Activated T-helper 2 cell treated with anti-CD3 and anti-CD28 coated beads, Interferon-gamma antibody, Interleukin-2, Interleukin-4, amounts not matched to agents 10 μg/mL and 5 μg/mL and 100 μg/mL, durations not matched to agents 14 hours and 24 hours and 36 hours (primary cell): ENCODE measurements around the gene MBNL1. TPM values are rescaled to one million over a fixed set of nuclear protein-coding genes. Genes with fewer than 3 reads are reported as not detected.
"Not testable (repeated sequence)": the region's sequence is repeated elsewhere in the genome, so short reads cannot be mapped to it uniquely, and the experiment has no call there.

Source experiments
- DNase-seq: peaks from one replicate; pipeline ENCODE4 v3.0.0; 2021; ENCODE audit warnings: low spot score
- H3K27ac Mint-ChIP-seq: one replicate; pipeline ENCODE4 v1.8.0; 2021; ENCODE audit warnings: mixed read lengths
- H3K27me3 Mint-ChIP-seq: one replicate; pipeline ENCODE4 v1.8.0; 2021; ENCODE audit warnings: low read depth, mixed read lengths
- H3K36me3 Mint-ChIP-seq: one replicate; pipeline ENCODE4 v1.8.0; 2021; ENCODE audit warnings: low read depth, mixed read lengths
- H3K4me1 Mint-ChIP-seq: one replicate; pipeline ENCODE4 v1.8.0; 2021; ENCODE audit warnings: low read depth, mixed read lengths
- H3K4me3 Mint-ChIP-seq: one replicate; pipeline ENCODE4 v1.8.0; 2021; ENCODE audit warnings: low read depth, mild to moderate bottlenecking, moderate library complexity, mixed read lengths
- H3K9me3 Mint-ChIP-seq: one replicate; pipeline ENCODE4 v1.8.0; 2021; ENCODE audit warnings: mixed read lengths
- intact Hi-C: fragments of 100-400 bp; cut with micrococcal nuclease; formaldehyde crosslinking; loops from one replicate; pipeline ENCODE4 v1.15.1; 2023
- total RNA-seq: library from RNA; stranded (reverse); gene quantifications from 2 replicates; pipeline ENCODE4 v1.2.3, GENCODE V29; 2022

MBNL1 gene
- total RNA-seq, 1 donor from 2014 or later: 230 TPM

DNA sequence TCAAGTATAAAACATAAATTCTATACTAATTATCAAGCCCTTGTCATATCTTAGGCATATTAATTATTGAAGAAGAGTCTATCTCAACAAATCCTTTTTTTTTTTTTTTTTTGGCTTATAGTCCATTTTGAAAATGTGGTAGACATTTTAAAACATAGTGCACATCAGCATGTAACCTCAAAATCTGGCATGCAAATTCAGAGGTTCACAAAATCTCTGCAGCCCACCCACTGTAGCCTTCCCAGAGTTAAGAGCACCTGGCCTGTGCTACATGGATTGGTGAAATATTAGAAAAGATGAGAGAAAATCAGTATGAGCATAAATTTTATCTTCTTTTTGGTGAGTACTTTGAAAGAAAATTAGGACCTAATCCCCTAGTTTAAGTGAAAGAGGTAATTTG lies 84.8 kb downstream of the MBNL1 start:
- H3K4me1 Mint-ChIP-seq: peaks cover 46% of the 10 kb centered on the region
- no peak overlapping the region for H3K27ac Mint-ChIP-seq
- H3K27me3 Mint-ChIP-seq: no peaks in the 10 kb centered on the region
- intact Hi-C loops: no loop called here
- H3K36me3 Mint-ChIP-seq: peaks cover 38% of the 10 kb centered on the region
- no peaks in the 10 kb centered on the region for H3K9me3 Mint-ChIP-seq
- H3K4me3 Mint-ChIP-seq: no peak overlapping the region
- no peak for DNase-seq

DNA sequence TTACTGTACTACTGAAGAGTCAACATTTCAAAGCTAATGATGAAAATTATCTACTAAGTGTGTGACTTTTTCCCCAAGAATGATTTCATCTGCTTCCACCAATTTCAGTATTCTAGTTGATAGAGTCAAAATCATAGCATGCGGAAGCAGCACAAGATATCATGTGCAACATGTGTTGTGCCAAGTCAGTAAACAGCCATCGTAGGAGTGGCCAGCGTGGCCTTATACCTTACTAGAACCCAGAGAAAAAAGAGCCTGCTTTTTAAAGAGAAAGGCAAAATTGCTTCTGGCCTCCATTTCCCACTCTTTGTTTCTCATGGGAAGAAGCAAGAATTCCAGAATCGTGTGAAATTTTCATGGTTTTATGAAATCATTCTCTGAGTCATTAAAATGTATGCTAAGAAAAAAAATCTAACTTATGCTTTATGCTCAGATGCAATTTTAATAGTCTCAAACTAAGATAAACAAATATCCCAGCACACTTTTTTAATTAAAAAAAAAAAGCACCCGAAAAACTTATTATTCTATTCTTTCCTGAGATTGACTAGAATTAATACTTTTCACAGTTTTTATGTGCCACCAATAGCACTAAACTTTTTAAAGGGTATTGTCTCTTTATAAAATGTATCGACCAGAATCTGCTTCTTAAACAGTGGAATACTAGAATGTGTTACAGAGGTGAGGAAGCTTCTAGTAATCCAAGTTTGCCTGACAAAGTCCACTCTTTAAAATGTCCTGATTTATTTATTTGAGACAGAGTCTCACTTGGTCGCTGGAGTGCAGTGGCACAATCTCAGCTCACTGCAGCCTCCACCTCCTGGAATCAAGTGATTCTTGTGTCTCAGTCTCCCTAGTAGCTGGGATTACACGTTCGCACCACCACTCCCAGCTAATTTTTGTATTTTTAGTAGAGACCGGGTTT lies 87.3 kb downstream of the MBNL1 start:
- intact Hi-C loops: loop anchor here (5.0 kb wide), 2 partner anchors 34 to 46 kb away; no protein-coding TSS in a partner anchor
- peaks cover 55% of the 10 kb centered on the region for H3K4me1 Mint-ChIP-seq

DNA sequence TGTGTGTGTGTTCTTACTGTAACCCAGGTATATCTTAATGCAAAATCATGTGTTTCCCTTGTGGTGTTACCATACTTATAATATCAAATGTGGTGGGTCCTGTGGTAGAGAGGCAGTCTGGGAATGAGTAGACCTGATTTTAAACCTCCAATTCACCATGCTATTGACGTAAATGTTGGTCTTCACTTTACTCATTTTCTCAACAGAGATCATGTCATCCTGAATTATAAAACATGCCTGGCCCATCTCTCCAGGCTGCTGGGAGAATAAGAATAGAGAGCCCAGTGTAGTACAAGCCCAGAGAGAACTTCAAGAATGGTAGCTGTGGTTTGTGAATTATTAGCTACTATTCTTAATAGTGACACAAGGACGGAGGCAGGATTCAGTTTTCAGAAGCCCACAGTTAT lies 88.1 kb downstream of the MBNL1 start:
- H3K27me3 Mint-ChIP-seq: no peaks in the 10 kb centered on the region
- H3K36me3 Mint-ChIP-seq: peaks cover 52% of the 10 kb centered on the region
- no peak for DNase-seq

More for the DNA sequence above, 87.3 kb downstream of the MBNL1 start:
- no peak overlapping the region for H3K4me3 Mint-ChIP-seq
- H3K9me3 Mint-ChIP-seq: no peaks in the 10 kb centered on the region
- peaks cover 49% of the 10 kb centered on the region for H3K36me3 Mint-ChIP-seq
- no peak overlapping the region for H3K27ac Mint-ChIP-seq
- no peak for DNase-seq
- no peaks in the 10 kb centered on the region for H3K27me3 Mint-ChIP-seq

DNA sequence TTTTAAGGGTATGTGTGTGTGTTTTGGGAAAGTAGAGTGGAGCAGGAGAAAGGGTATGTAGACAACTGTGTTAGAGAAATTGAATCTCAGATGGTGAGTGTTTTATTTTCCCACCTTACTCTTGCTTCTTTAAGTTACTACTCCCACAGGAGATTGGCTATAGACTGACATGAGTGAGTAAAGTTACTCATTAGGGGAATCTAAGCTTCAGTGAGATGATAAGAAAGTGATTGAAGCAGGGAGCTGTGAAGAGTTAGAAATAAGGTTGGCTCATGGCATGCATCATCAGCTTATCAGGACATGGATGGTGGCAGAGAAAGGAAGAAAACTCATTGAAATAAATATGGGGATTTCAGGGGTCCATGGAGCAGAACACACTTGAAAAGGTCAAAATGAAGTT lies 88.9 kb downstream of the MBNL1 start:
- Mint-ChIP-seq H3K4me1 (peaks cover 55% of the 10 kb centered on the region), H3K9me3 (no peaks in the 10 kb centered on the region), H3K27ac (peak overlapping the region; percentile 15), H3K27me3 (no peaks in the 10 kb centered on the region), H3K36me3 (peaks cover 55% of the 10 kb centered on the region), H3K4me3 (no peak overlapping the region)
- intact Hi-C loops: loop anchor here (5.0 kb wide), 2 partner anchors 35 to 45 kb away; no protein-coding TSS in a partner anchor
- no peak for DNase-seq

More for the DNA sequence above, 88.1 kb downstream of the MBNL1 start:
- no peak overlapping the region for H3K4me3 Mint-ChIP-seq
- H3K27ac Mint-ChIP-seq: peak overlapping the region; percentile 15
- intact Hi-C loops: loop anchor here (5.0 kb wide), 2 partner anchors 35 to 45 kb away; no protein-coding TSS in a partner anchor
- no peaks in the 10 kb centered on the region for H3K9me3 Mint-ChIP-seq
- H3K4me1 Mint-ChIP-seq: peaks cover 56% of the 10 kb centered on the region

DNA sequence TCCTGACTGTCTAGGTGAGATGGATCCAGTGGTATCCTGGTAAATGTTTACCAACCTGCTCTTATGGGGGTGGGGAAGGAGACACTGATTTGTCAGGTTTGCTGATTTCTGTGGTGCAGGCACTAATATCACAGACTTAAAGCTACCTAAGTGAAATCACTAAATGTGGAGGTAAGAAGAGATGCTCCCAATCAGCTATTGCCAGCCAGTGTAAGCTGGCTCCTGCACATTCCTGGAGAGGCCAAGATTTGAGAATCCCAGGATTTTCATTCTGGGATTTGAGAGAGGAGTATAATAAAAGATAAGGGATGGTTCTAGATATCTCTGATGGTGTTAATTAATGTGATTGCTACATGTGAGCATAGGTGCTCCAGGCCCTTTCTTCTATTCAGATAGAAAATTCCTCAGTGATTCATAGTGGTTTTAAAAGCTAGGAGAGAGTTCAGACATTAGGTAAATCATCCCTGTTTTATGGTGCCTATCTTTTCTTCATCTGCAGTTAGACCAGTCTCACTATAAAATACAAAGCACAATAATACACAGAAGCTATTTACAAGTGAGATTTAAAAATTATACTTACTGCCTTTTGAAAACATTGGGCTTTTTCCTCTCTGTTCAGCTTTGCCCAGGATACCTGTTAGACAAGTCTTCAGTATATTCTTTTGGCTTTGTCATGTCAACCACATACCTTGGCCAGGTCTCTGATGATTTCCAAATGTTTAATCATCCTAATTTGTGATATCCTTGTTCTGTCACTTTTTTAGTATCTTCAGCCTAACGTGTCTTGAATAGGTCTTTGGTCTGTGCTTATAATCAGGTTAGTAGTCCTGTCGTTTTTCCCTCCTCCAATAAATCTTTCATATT lies 90.9 kb downstream of the MBNL1 start:
- Mint-ChIP-seq H3K9me3 (no peaks in the 10 kb centered on the region), H3K4me1 (peaks cover 58% of the 10 kb centered on the region), H3K27ac (peak overlapping the region; percentile 34), H3K4me3 (no peak overlapping the region), H3K36me3 (peaks cover 56% of the 10 kb centered on the region), H3K27me3 (no peaks in the 10 kb centered on the region)
- no peak for DNase-seq
- intact Hi-C loops: loop anchor here (5.0 kb wide), 2 partner anchors 37 to 43 kb away; no protein-coding TSS in a partner anchor

DNA sequence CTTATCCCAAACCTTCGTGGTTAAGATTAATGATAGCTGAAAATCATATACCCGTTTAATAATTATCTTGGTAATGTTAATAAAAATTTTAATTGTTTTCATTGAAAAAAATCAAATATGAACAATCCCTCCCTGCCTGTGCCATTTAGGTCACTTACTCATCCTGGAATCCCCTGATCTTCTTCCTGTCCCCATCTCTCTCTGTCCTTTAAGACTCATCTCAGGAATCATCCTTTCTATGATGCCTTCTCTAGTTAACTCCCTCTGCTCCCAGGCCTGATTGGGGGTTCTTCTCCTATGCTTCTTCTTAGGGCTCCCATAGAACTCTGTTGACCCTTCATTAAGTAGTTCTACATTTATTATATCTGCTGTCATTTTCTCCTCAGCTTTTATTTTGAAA lies 91.6 kb downstream of the MBNL1 start:
- H3K4me3 Mint-ChIP-seq: no peak overlapping the region
- intact Hi-C loops: no loop called here
- peaks cover 59% of the 10 kb centered on the region for H3K36me3 Mint-ChIP-seq
- no peaks in the 10 kb centered on the region for H3K9me3 Mint-ChIP-seq
- H3K27me3 Mint-ChIP-seq: no peaks in the 10 kb centered on the region
- peak overlapping the region; percentile 33 for H3K27ac Mint-ChIP-seq
- peaks cover 56% of the 10 kb centered on the region for H3K4me1 Mint-ChIP-seq
- DNase-seq: no peak

DNA sequence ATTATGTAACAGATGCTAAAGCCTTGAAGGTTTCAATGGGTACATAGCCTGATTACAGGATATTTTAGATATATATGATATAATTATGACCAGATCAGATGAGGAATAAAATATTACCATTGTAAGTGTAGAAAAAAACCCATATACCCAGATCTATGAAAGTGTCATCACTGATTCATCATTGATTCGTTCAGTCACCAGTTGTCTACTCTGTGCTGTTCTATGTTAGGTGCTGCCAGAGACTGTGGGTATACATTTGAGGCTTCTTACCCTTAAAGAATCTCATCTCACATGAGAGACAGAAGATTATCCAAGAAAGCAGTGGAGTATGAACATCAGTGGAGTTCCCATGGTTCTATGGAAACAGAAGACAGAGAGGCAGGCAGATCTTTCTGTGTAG lies 92.2 kb downstream of the MBNL1 start:
- DNase-seq: no peak
- H3K4me1 Mint-ChIP-seq: peaks cover 56% of the 10 kb centered on the region
- intact Hi-C loops: no loop called here
- H3K27me3 Mint-ChIP-seq: no peaks in the 10 kb centered on the region
- H3K9me3 Mint-ChIP-seq: no peaks in the 10 kb centered on the region
- peaks cover 62% of the 10 kb centered on the region for H3K36me3 Mint-ChIP-seq
- H3K4me3 Mint-ChIP-seq: no peak overlapping the region
- peak overlapping the region; percentile 10 for H3K27ac Mint-ChIP-seq

DNA sequence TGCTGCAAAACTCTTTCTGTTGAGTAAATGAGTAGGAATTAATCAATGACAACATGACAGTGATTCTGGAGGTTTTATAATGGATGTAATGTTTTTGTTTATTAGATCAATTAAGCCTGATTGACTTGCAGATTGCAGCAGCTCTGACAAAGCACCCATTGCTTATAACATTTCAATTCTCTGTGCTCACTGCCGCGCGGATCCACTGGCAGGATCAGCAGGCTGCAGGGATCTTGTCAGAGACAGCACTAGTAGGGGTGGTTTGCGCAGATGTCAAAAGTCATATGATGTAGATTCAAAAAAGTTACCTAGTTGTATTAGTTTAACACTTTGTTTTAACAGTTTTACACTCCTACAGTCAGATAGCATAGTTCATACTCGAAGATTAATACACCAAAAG lies 93.4 kb downstream of the MBNL1 start:
- Mint-ChIP-seq H3K36me3 (peaks cover 67% of the 10 kb centered on the region), H3K4me3 (no peak overlapping the region)
- intact Hi-C loops: no loop called here

DNA sequence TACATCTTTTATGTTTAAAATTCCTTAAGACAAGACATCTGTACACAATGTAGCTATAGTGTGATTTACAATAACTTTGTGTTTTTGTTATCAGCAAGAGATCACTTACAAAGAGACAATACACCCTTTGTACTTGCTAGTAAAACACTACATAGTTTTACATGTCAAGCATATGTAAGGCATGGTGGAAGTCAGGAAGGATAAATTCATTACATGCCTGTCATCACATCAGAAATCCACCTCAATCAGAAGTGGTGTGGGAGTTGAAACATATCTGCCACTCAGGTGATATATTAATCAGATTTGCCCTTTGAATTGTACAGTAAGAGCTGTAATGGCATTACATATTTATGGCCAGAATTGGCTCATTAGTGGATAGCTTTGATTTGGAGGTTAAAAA lies 95.5 kb downstream of the MBNL1 start:
- peak overlapping the region; percentile 27 for H3K27ac Mint-ChIP-seq
- H3K27me3 Mint-ChIP-seq: no peaks in the 10 kb centered on the region
- no peak overlapping the region for H3K4me3 Mint-ChIP-seq
- peaks cover 81% of the 10 kb centered on the region for H3K36me3 Mint-ChIP-seq
- H3K4me1 Mint-ChIP-seq: peaks cover 51% of the 10 kb centered on the region
- intact Hi-C loops: no loop called here
- no peak for DNase-seq
- peaks cover 15% of the 10 kb centered on the region for H3K9me3 Mint-ChIP-seq

More for the DNA sequence above, 93.4 kb downstream of the MBNL1 start:
- Mint-ChIP-seq H3K27me3 (no peaks in the 10 kb centered on the region), H3K27ac (no peak overlapping the region), H3K9me3 (peaks cover 6% of the 10 kb centered on the region), H3K4me1 (peaks cover 47% of the 10 kb centered on the region)
- no peak for DNase-seq

DNA sequence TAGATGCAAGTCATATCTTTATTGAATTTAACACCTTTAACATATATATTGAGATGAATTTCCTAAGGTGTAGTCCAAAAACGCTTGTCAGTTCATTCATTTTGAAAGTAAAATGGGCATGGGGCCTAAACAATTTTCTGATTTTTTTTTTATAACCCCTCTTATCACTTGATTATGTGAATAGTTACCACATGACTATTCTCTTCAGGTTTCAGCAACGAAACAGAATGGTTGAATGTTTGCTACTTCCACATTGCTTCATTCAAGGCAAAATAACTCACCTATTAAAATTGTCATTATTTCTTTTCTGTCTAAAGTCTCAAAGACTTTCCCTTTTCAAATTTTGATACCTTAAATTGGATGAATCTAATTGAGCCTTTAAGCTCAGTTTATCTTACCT lies 96.4 kb downstream of the MBNL1 start:
- no peak overlapping the region for H3K27ac Mint-ChIP-seq
- peaks cover 51% of the 10 kb centered on the region for H3K4me1 Mint-ChIP-seq
- H3K9me3 Mint-ChIP-seq: peaks cover 15% of the 10 kb centered on the region
- intact Hi-C loops: no loop called here
- no peak for DNase-seq
- H3K4me3 Mint-ChIP-seq: no peak overlapping the region
- peaks cover 84% of the 10 kb centered on the region for H3K36me3 Mint-ChIP-seq
- H3K27me3 Mint-ChIP-seq: no peaks in the 10 kb centered on the region

DNA sequence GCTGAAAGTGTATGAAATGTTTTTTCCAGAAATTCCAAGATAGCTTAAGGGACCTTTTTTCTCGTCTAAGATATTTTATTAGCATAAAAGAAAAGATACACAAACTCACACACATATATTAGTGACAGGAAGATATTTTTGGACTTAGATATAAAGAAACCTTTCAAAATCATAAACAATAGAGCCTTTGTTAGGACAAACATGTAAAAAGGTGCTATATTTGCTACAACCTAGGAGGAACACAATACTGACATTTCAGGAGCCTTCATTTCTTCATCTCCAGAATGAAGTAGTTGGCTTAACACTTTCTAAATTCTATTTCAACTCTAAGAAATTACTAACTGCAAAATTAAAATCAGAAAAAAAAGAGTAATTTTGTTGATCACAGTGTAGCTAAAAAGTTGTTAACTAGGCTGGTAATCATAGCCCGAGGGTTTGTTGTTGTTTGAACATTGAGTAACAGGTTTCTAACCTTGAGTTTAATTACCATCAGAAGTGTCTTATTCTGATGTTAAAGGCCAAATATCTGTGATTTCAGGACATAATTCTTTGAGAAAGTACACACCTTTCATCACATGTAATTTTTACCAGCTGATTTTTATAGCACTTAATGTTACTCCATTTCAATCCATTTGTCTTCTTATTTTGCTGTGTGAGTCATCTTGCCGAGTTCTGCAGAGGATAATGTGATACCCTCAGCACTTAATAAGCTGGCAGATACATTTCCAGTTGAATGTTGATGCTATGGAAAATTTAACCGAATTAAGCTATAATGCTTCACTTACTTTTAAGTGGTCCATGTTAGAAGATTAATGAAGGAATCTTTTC lies 97.3 kb downstream of the MBNL1 start:
- Mint-ChIP-seq H3K27me3 (no peaks in the 10 kb centered on the region), H3K4me1 (peaks cover 54% of the 10 kb centered on the region), H3K36me3 (peaks cover 87% of the 10 kb centered on the region), H3K27ac (no peak overlapping the region), H3K4me3 (no peak overlapping the region), H3K9me3 (peaks cover 15% of the 10 kb centered on the region)
- no peak for DNase-seq
- intact Hi-C loops: no loop called here

DNA sequence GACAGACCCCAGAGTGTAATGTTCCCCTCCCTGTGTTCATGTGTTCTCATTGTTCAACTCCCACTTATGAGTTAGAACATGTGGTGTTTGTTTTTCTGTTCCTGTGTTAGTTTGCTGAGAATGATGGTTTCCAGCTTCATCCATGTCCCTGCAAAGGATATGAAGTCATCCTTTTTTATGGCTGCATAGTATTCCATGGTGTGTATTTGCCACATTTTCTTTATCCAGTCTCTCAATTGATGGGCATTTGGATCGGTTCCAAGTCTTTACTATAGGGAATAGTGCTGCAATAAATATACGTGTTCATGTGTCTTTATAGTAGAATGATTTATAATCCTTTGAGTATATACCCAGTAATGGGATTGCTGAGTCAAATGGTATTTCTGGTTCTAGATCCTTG lies 98.5 kb downstream of the MBNL1 start:
- Mint-ChIP-seq H3K9me3 (peaks cover 15% of the 10 kb centered on the region), H3K4me1 (peaks cover 53% of the 10 kb centered on the region), H3K36me3 (peaks cover 88% of the 10 kb centered on the region)
- H3K27ac Mint-ChIP-seq, intact Hi-C loops, H3K27me3 Mint-ChIP-seq, DNase-seq, H3K4me3 Mint-ChIP-seq: not testable (repeated sequence)
